GM12891 (cell line): Measurements from ENCODE around the gene TMEM119.

Experiments used
- POLR2A ChIP-seq: IDR thresholded peaks from 2 replicates; pipeline ENCODE4 v1.6.1; 2011; ENCODE audit warnings: low read depth, low read length, control low read depth
- POLR2AphosphoS5 ChIP-seq: IDR thresholded peaks from 2 replicates; pipeline ENCODE4 v1.6.1; 2011; ENCODE audit warnings: low read depth, low read length, control low read depth

GRCh38 chr12:108598553-108599250 lies 818 bp upstream of the TMEM119 start:
- TF ChIP-seq POLR2A (no peak), POLR2AphosphoS5 (no peak)
